PC-9 (cell line): Measurements from ENCODE around the gene TBC1D14.

ENCODE experiments used
- EZH2 ChIP-seq: fragments of 200-600 bp; sonication (generic); IDR thresholded peaks from 2 replicates; pipeline ENCODE4 v1.8.0; 2017; ENCODE audit warnings: antibody characterized with exemption, low read depth
- TF ChIP-seq, protein P1 (sequence below): fragments of 200-600 bp; sonication (generic); conservative IDR thresholded peaks from 2 replicates; pipeline ENCODE4 v1.6.1; 2017; ENCODE audit warnings: mixed run types, antibody characterized with exemption, mild to moderate bottlenecking, moderate library complexity

DNA sequence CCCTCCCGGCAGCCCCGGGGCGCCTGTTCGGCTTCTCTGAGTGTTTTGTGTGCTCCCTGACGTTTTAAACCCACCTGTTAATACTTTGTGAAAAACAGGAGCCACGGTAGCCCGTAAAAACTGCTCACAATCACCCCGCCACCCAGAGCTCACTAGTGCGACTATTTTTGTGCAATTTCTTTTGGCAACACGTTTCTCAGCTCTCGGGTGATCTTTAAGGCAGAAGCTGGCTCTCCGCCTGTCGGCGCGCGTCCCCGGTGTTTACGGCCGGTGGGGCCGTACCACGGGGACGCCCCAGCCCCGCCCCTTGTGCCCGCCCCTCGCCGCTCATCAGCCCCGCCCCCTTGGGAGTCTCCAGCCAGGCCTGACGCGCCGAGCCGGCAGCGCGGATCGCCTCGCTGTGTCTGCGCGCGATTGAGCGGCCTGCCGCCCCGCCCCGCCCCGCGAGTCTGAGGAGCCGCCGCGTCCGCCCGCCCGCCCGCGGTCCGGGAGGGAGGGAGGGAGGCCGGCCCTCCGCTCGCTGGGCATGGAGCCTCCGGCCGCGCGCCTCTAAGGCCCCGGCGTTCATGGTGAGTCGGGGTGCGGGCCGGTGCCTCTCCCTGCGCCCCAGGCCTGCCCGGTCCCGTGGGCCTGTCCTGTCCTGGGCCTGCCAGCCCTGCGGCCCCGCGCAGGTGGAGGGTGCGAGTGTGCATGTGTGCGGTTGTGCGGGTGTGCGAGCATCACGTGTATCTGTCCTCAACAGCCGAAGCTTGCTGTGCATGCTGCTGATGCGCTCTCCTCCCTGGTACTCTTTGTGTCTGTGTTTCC lies 77.4 kb downstream of the TBC1D14 start:
- TF ChIP-seq, protein P1, sequence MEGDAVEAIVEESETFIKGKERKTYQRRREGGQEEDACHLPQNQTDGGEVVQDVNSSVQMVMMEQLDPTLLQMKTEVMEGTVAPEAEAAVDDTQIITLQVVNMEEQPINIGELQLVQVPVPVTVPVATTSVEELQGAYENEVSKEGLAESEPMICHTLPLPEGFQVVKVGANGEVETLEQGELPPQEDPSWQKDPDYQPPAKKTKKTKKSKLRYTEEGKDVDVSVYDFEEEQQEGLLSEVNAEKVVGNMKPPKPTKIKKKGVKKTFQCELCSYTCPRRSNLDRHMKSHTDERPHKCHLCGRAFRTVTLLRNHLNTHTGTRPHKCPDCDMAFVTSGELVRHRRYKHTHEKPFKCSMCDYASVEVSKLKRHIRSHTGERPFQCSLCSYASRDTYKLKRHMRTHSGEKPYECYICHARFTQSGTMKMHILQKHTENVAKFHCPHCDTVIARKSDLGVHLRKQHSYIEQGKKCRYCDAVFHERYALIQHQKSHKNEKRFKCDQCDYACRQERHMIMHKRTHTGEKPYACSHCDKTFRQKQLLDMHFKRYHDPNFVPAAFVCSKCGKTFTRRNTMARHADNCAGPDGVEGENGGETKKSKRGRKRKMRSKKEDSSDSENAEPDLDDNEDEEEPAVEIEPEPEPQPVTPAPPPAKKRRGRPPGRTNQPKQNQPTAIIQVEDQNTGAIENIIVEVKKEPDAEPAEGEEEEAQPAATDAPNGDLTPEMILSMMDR = no peak
- no peak for TF ChIP-seq EZH2
